HFFc6 (cell line): ENCODE measurements around the gene SAE1. TPM values are rescaled to one million over a fixed set of nuclear protein-coding genes. Genes with fewer than 3 reads are reported as not detected.
A peak's percentile ranks its signal among the peaks of the same experiment; 100 is the strongest.

Experiments used
- DNase-seq: peaks from one replicate; pipeline ENCODE4 v3.0.0-alpha.2; 2018
- H3K27ac Mint-ChIP-seq: 2 replicates; pipeline ENCODE4 v1.8.0; 2020; ENCODE audit warnings: mild to moderate bottlenecking, mixed read lengths
- H3K27me3 Mint-ChIP-seq: 2 replicates; pipeline ENCODE4 v1.8.0; 2021; ENCODE audit warnings: mild to moderate bottlenecking, moderate library complexity, mixed read lengths; ENCODE audit not compliant: insufficient read depth
- H3K36me3 Mint-ChIP-seq: 2 replicates; pipeline ENCODE4 v1.8.0; 2021; ENCODE audit warnings: low read depth, mixed read lengths
- H3K4me1 Mint-ChIP-seq: 2 replicates; pipeline ENCODE4 v1.8.0; 2020; ENCODE audit warnings: low read depth, mixed read lengths
- H3K4me3 Mint-ChIP-seq: 2 replicates; pipeline ENCODE4 v1.8.0; 2020; ENCODE audit warnings: mild to moderate bottlenecking, moderate library complexity, mixed read lengths
- H3K9me3 Mint-ChIP-seq: 2 replicates; pipeline ENCODE4 v1.8.0; 2020; ENCODE audit warnings: mild to moderate bottlenecking, mixed read lengths
- total RNA-seq, 6 experiments: library from RNA; stranded (reverse); fragmentation: NEBNext Ultra II Directional; extraction: Animal tissue kit (Norgen Biotek cat#: 25700); gene quantifications; 2 replicates in 1 of 6; 3 replicates in 5 of 6; pipeline ENCODE4 v1.2.3, GENCODE V29; 2021
- TF ChIP-seq, protein P1 (sequence below): fragments of 200-600 bp; sonication (generic); IDR thresholded peaks from 2 replicates; pipeline ENCODE4 v1.5.0; 2021; ENCODE audit warnings: antibody characterized with exemption, mild to moderate bottlenecking

SAE1 gene
- total RNA-seq, 6 experiments from 2014 or later = 158 to 181 (median 175) TPM

- Mint-ChIP-seq H3K9me3 (no peaks in the 10 kb centered on the region), H3K4me1 (peaks cover 27% of the 10 kb centered on the region), H3K4me3 (no peak overlapping the region), H3K27me3 (no peaks in the 10 kb centered on the region), H3K36me3 (peaks cover 40% of the 10 kb centered on the region), H3K27ac (peak overlapping the region; percentile 17; the same call in 1 of the 2 replicates)
- DNase-seq = no peak
- TF ChIP-seq, protein P1, sequence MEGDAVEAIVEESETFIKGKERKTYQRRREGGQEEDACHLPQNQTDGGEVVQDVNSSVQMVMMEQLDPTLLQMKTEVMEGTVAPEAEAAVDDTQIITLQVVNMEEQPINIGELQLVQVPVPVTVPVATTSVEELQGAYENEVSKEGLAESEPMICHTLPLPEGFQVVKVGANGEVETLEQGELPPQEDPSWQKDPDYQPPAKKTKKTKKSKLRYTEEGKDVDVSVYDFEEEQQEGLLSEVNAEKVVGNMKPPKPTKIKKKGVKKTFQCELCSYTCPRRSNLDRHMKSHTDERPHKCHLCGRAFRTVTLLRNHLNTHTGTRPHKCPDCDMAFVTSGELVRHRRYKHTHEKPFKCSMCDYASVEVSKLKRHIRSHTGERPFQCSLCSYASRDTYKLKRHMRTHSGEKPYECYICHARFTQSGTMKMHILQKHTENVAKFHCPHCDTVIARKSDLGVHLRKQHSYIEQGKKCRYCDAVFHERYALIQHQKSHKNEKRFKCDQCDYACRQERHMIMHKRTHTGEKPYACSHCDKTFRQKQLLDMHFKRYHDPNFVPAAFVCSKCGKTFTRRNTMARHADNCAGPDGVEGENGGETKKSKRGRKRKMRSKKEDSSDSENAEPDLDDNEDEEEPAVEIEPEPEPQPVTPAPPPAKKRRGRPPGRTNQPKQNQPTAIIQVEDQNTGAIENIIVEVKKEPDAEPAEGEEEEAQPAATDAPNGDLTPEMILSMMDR = no peak
These were observed 22.0 kb downstream of the SAE1 start for GRCh38 chr19:47152632-47153031.

DNA sequence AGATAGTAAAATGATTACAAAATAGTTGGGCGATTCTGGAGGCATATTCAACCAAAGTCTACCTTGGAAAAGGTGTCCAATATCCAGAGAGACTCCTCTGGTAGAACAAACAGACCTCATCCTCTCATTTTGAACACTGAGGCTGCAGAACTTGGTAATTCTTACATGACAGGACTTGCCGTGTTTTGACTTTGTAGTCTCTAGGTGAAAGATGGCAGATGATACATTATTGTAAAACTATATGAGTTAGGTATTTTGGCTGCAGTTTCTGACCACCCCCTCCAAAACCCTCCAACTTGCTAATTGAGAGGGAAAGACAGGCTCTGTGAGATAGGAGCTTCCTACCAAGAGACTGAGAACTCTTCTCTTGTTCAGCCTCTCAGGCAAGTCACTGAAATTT is 22.6 kb downstream of the SAE1 start:
- Mint-ChIP-seq H3K4me3 (no peak overlapping the region), H3K4me1 (peaks cover 33% of the 10 kb centered on the region), H3K9me3 (no peaks in the 10 kb centered on the region), H3K27ac (no peak overlapping the region), H3K36me3 (peaks cover 36% of the 10 kb centered on the region), H3K27me3 (no peaks in the 10 kb centered on the region; the same call in 1 of the 2 replicates)
- no peak for DNase-seq
- TF ChIP-seq, protein P1 = no peak

DNA sequence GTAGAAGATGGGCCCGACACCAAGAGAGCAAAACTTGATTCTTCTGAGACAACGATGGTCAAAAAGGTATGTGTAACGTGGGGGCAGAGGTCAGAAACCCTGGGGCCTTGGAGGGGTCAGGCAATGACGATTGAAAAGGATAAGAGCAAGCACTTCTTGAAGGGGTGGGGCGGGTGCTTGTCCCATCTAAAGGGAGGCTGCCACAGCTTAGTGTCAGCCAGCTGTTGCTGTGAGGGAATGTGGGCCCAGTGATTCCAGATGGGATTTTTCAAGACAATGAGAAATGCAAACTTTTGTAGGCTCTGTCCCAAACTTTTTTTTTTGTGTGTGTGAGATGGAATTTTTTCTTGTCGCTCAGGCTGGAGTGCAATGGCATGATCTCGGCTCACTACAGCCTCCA is 24.5 kb downstream of the SAE1 start:
- Mint-ChIP-seq H3K27me3 (no peaks in the 10 kb centered on the region; the same call in 1 of the 2 replicates), H3K27ac (peak overlapping the region; percentile 59), H3K4me1 (peaks cover 45% of the 10 kb centered on the region), H3K4me3 (no peak overlapping the region), H3K9me3 (no peaks in the 10 kb centered on the region), H3K36me3 (peaks cover 40% of the 10 kb centered on the region)
- DNase-seq = no peak
- TF ChIP-seq, protein P1 = no peak

DNA sequence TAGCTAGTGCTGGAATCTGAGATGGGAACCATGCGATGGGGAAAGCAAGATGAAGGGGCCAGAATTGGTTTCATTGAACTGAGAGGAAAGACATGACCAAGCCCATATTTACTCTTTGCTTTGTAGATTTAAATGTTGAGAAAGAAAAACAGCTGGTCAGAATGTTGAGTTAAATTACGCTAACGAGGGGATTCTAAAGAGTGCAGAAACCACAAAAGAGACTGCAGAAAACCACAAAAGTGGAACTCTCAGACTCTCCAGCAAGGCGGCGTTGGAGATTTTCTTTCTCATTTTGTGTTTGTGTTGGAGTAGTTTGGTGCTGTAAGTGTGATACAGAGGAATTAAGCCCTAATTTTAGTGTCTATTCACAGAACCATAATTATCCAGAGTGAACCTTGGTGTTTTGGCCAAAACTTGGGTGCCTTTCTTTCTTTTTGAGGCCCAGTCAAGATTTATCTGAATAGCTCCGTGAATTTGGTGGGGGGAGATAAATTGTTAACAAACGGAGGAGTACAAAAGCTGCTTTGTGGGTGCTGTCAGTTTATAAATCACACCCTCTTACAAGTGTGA is 26.3 kb downstream of the SAE1 start:
- TF ChIP-seq, protein P1 = no peak
- no peak for DNase-seq
- peaks cover 33% of the 10 kb centered on the region for H3K36me3 Mint-ChIP-seq
- H3K9me3 Mint-ChIP-seq = no peaks in the 10 kb centered on the region
- H3K4me3 Mint-ChIP-seq = peak overlapping the region; percentile 28; the same call in 1 of the 2 replicates
- H3K27ac Mint-ChIP-seq = peak overlapping the region; percentile 79
- peaks cover 53% of the 10 kb centered on the region for H3K4me1 Mint-ChIP-seq
- no peaks in the 10 kb centered on the region; the same call in 1 of the 2 replicates for H3K27me3 Mint-ChIP-seq

DNA sequence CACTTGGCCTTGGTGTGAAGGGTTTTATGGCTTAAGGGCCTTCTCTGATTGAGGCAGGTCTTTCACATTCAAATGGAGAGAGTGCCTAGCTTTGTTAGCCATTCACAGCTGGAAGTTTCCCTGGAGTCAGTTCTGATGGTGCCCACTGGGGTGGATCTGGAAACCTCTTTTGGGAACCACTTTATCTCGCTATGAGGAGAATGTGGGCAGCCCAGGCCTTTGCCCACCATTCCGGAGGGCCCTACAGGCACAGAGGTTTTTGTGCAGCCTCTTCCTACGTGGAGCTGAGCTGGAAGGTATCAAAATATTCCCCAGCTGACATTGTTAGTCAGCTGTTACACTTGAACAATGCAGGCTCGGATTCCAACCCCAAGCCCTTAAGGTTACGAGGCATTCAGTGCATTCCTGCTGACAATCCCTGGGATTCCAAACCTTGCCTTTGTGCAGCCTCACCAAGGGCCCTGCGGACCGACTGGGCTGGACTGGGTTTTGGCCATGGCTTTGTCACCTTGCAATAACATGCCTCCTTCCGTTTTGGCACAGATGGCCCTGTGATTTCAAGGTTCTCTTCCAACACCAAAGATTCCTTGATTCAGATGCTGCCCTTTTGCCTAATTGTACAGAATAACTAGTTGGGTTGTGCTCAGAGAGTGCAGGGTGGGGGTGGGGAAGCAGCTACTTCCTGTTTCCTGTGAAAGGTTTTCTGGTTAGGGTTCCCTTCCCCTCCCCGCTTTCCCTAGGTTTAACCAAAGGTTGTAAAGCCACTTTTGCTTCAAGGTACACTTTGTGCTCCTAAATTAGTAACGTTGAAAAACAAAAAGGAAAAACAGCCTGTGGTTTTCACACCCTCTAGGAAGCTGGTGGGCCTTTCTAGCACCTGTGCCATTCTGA is 27.0 kb downstream of the SAE1 start:
- peak; percentile 71 for DNase-seq
- Mint-ChIP-seq H3K9me3 (no peaks in the 10 kb centered on the region), H3K4me3 (no peak overlapping the region), H3K4me1 (peaks cover 56% of the 10 kb centered on the region), H3K27ac (peak overlapping the region; percentile 79), H3K36me3 (peaks cover 29% of the 10 kb centered on the region), H3K27me3 (no peaks in the 10 kb centered on the region; the same call in 1 of the 2 replicates)
- TF ChIP-seq, protein P1 = peak; percentile 18; the same call in 1 of the 2 replicates
